Loucy (cell line): ENCODE measurements around the gene PLS3.

Experiments
- H2AFZ ChIP-seq: fragments of 200-600 bp; sonication (generic); 2 replicates; pipeline ENCODE4 v1.6.0; 2016; ENCODE audit warnings: antibody characterized with exemption, mild to moderate bottlenecking, low read length, moderate library complexity
- H3F3A ChIP-seq: fragments of 200-600 bp; 2 replicates; pipeline ENCODE4 v1.6.0; 2016; ENCODE audit warnings: antibody characterized with exemption, low read depth, mild to moderate bottlenecking
- H3K27me3 ChIP-seq: fragments of 200-600 bp; sonication (generic); 2 replicates; pipeline ENCODE4 v1.6.1; 2014; ENCODE audit warnings: low read length, mild to moderate bottlenecking; ENCODE audit not compliant: insufficient read depth, poor library complexity, severe bottlenecking
- H3K36me3 ChIP-seq: fragments of 200-600 bp; sonication (generic); 2 replicates; pipeline ENCODE4 v1.6.1; 2016; ENCODE audit warnings: low read length; ENCODE audit not compliant: insufficient read depth
- H3K4me1 ChIP-seq: fragments of 200-600 bp; sonication (generic); 2 replicates; pipeline ENCODE4 v1.5.1; 2014; ENCODE audit warnings: low read length, mild to moderate bottlenecking; ENCODE audit not compliant: insufficient read depth, poor library complexity, severe bottlenecking
- H3K4me2 ChIP-seq: fragments of 200-600 bp; sonication (generic); 2 replicates; pipeline ENCODE4 v1.6.0; 2014; ENCODE audit warnings: antibody characterized with exemption, low read length, low read depth, mild to moderate bottlenecking; ENCODE audit not compliant: poor library complexity, severe bottlenecking
- H3K4me3 ChIP-seq: fragments of 200-600 bp; sonication (generic); 2 replicates; pipeline ENCODE4 v1.5.1; 2014; ENCODE audit warnings: low read length, mild to moderate bottlenecking, mixed read lengths; ENCODE audit not compliant: poor library complexity, severe bottlenecking
- H3K79me2 ChIP-seq: fragments of 200-600 bp; sonication (generic); 2 replicates; pipeline ENCODE4 v1.6.1; 2014; ENCODE audit warnings: low read length; ENCODE audit not compliant: insufficient read depth
- H3K9ac ChIP-seq: fragments of 200-600 bp; sonication (generic); 2 replicates; pipeline ENCODE4 v1.6.0; 2014; ENCODE audit warnings: mild to moderate bottlenecking, low read depth, low read length, moderate library complexity; ENCODE audit not compliant: poor library complexity, severe bottlenecking
- H3K9me2 ChIP-seq: fragments of 200-600 bp; sonication (generic); replicated peaks from 2 replicates; pipeline ENCODE4 v1.6.1; 2016; ENCODE audit warnings: low read depth, low read length, mixed read lengths
- H3K9me3 ChIP-seq: fragments of 200-600 bp; sonication (generic); 2 replicates; pipeline ENCODE4 v1.6.1; 2014; ENCODE audit warnings: mild to moderate bottlenecking, antibody characterized with exemption, low read length, low read depth; ENCODE audit not compliant: insufficient read depth
- H4K20me1 ChIP-seq: fragments of 200-600 bp; sonication (generic); 2 replicates; pipeline ENCODE4 v1.6.0; 2014; ENCODE audit warnings: antibody characterized with exemption, low read length, mild to moderate bottlenecking; ENCODE audit not compliant: insufficient read depth, poor library complexity, severe bottlenecking
- CTCF ChIP-seq: fragments of 200-600 bp; sonication (generic); conservative IDR thresholded peaks from 2 replicates; pipeline ENCODE4 v1.5.1; 2014; ENCODE audit warnings: mild to moderate bottlenecking, antibody characterized with exemption, low read length
- EZH2phosphoT487 ChIP-seq: fragments of 200-600 bp; IDR thresholded peaks from 2 replicates; pipeline ENCODE4 v1.6.1; 2018; ENCODE audit warnings: antibody characterized with exemption, mild to moderate bottlenecking, moderate library complexity, borderline replicate concordance

PLS3 gene

GRCh38 chrX:115591856-115592842, 31.2 kb downstream of the PLS3 start:
- H3K36me3 ChIP-seq = no peaks in the 10 kb centered on the region
- no peak overlapping the region for H2AFZ ChIP-seq
- H3K4me3 ChIP-seq = no peak overlapping the region
- no peaks in the 10 kb centered on the region for H3K9me2 ChIP-seq
- H3K79me2 ChIP-seq = no peaks in the 10 kb centered on the region
- no peaks in the 10 kb centered on the region for H3K4me1 ChIP-seq
- no peaks in the 10 kb centered on the region for H3F3A ChIP-seq
- no peaks in the 10 kb centered on the region for H3K9me3 ChIP-seq
- TF ChIP-seq EZH2phosphoT487 (no peak), CTCF (no peak)
- H4K20me1 ChIP-seq = no peaks in the 10 kb centered on the region
- no peaks in the 10 kb centered on the region for H3K27me3 ChIP-seq
- no peak overlapping the region for H3K9ac ChIP-seq
- H3K4me2 ChIP-seq = no peak overlapping the region

GRCh38 chrX:115592997-115593734, 32.2 kb downstream of the PLS3 start:
- Histone ChIP-seq H3K4me1 (no peaks in the 10 kb centered on the region), H3K9me3 (no peaks in the 10 kb centered on the region), H4K20me1 (no peaks in the 10 kb centered on the region), H3K27me3 (no peaks in the 10 kb centered on the region), H3K4me2 (no peak overlapping the region), H3K79me2 (no peaks in the 10 kb centered on the region), H3K9me2 (no peaks in the 10 kb centered on the region), H3K9ac (no peak overlapping the region), H3K36me3 (no peaks in the 10 kb centered on the region), H2AFZ (no peak overlapping the region), H3F3A (no peaks in the 10 kb centered on the region), H3K4me3 (no peak overlapping the region)
- TF ChIP-seq EZH2phosphoT487 (no peak), CTCF (no peak)

GRCh38 chrX:115595049-115595448, 34.1 kb downstream of the PLS3 start:
- H3K4me1 ChIP-seq = no peaks in the 10 kb centered on the region
- no peaks in the 10 kb centered on the region for H3K9me2 ChIP-seq
- no peak overlapping the region for H2AFZ ChIP-seq
- no peaks in the 10 kb centered on the region for H3K36me3 ChIP-seq
- H3K27me3 ChIP-seq = no peaks in the 10 kb centered on the region
- H4K20me1 ChIP-seq = no peaks in the 10 kb centered on the region
- no peak for TF ChIP-seq EZH2phosphoT487
- no peak for TF ChIP-seq CTCF
- no peak overlapping the region for H3K9ac ChIP-seq
- no peaks in the 10 kb centered on the region for H3K79me2 ChIP-seq
- no peak overlapping the region for H3K4me2 ChIP-seq
- no peaks in the 10 kb centered on the region for H3K9me3 ChIP-seq
- no peaks in the 10 kb centered on the region for H3F3A ChIP-seq
- no peak overlapping the region for H3K4me3 ChIP-seq
